GM18951 (cell line): Measurements from ENCODE around the gene RPP30.
A peak's percentile ranks its signal among the peaks of the same experiment; 100 is the strongest.

Source experiments
- POLR2A ChIP-seq: IDR thresholded peaks from 4 replicates; pipeline ENCODE4 v1.6.1; 2011; ENCODE audit warnings: mild to moderate bottlenecking; ENCODE audit not compliant: insufficient read length, insufficient read depth; ENCODE audit errors: extremely low read depth
- in situ Hi-C: fragments of 300-500 bp; cut with MboI; formaldehyde crosslinking; loops from one replicate; pipeline ENCODE4 v1.12.0; 2022; ENCODE audit warnings: low sequenced_read_pairs, mixed read lengths, inconsistent platforms; ENCODE audit not compliant: unreplicated experiment

RPP30 gene

GRCh38 chr10:90871766-90872647 lies at the start of gene RPP30:
RPP30 (plus strand) TSS chr10:90871974; CDS start chr10:90871987, 13 bp downstream.
- in situ Hi-C loops, result loop anchor here (25.0 kb wide), 1 partner anchor 1085 kb away; no protein-coding TSS in a partner anchor
- TF ChIP-seq POLR2A, result peak; percentile 80

DNA sequence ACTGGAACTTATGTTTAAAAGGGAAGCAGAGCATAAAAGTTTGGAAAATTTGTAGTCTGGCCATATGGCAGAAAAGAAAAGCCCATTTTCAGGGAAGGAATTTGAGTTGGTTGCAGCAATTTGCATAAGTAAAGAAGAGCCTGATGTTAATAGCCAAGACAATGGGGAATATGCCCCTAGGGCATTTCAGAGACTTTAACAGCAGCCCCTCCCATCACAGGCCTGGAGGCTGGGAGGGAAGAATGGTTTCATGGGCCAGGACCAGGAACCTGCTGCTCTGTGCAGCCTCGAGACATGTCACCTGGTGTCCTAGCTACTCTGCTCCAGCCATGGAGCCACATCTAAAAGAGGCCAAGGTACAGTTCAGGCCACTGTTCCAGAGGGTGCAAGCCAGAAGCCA lies 49.3 kb upstream of the RPP30 start:
- in situ Hi-C loops, result no loop called here
- no peak for TF ChIP-seq POLR2A

GRCh38 chr10:90832111-90832510 lies 39.7 kb upstream of the RPP30 start:
- in situ Hi-C loops, result no loop called here
- TF ChIP-seq POLR2A, result no peak

DNA sequence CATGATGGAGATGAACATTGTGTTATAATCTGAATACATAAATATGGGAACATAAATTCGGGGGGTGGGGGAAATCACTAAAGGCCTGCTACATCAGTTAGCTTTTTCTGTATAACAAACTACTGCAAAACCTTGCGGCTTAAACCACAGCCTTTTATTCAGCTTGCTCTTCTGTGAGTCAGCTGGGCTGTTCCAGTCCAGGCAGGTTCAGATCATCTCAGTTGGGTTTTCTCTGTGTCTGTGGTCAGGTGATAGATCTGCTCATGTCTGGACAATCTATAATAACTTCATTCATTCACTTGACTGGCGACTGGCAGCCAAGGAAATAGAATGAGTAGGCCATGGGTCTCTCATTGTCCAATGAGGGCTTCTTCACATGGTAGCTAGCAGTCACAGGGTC lies 37.4 kb upstream of the RPP30 start:
- no peak for TF ChIP-seq POLR2A
- in situ Hi-C loops, result no loop called here

DNA sequence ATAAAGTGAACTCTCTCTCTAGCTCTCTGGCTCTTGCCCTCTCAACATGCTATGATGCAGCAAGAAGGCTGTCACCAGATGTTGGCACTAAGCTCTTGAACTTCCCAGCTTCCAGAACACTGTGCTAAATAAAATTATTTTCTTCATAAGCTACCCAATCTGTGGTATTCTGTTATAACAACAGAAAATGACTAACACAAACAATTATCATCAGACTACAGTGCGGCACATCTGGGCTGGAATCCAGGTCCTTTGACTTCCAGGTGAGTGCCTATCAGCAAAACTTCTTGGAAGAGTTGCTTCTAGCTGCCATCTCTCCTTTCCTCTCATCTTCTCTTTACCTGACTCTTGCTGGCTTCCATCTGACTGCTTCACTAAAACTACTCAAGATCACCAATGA lies 34.3 kb upstream of the RPP30 start:
- in situ Hi-C loops, result no loop called here
- no peak for TF ChIP-seq POLR2A

- in situ Hi-C loops, result no loop called here
- no peak for TF ChIP-seq POLR2A
Observed at GRCh38 chr10:90842725-90843124, 29.0 kb upstream of the RPP30 start.

DNA sequence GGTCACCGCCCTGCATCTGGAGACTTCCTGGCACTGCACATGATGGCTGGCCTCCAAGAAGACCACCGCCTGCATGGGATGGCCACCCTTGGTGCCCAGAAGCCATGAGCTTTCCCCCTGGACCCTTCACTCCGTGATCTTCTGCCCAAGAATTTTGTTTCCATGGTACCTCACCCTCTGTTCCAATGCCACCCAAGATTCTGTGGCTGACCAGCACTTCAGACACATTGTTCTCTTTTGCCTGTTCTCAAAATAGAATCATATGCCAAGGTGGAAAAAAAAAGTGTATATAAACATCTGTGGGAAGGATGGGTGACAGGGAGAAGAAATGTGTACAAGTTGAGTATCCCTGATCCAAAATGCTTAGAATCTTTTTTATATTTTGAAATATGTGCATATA lies 26.0 kb upstream of the RPP30 start:
- in situ Hi-C loops, result no loop called here
- TF ChIP-seq POLR2A, result no peak

DNA sequence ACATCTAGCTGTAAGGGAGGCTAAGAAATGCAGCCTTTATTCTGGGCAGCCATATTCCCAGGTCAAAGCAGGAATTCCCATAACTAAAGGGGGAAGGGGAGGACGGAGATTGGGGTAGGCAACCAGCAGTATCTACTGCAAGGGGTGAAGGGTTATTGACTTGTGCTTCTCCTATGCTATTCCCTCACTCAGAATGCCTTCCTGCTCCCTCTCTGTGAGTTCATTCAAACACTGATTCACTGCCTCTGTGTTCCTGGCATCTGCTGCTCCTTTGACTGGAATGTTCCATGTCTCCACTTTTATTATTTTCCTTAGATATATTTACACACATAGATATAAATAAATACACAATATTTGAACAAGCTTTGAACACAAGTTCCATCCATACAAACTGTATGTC lies 25.0 kb upstream of the RPP30 start:
- no peak for TF ChIP-seq POLR2A
- in situ Hi-C loops, result no loop called here

DNA sequence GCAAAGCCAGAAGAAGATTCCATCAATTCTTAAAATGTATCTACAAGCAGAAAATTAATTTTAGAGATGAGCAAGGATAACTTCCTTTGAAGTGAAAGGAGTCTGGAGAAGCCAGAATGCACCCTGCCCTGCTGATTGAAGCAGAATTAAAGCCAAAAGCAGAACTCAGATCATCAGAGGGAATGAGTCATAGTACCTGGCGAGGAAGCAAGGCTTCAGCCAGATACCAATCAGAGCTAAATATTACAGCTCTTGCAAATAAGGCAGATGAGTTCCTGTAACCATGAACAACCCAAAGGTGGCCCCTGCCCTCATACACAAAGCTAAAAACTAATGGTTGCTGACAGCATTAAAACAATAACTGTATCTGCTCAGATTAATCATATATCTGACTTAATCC lies 24.3 kb upstream of the RPP30 start:
- in situ Hi-C loops, result no loop called here
- no peak for TF ChIP-seq POLR2A

- in situ Hi-C loops, result loop anchor here (25.0 kb wide), 1 partner anchor 1063 kb away; no protein-coding TSS in a partner anchor
- TF ChIP-seq POLR2A, result no peak
Observed at GRCh38 chr10:90849956-90850749, 21.6 kb upstream of the RPP30 start.

- TF ChIP-seq POLR2A, result no peak
- in situ Hi-C loops, result loop anchor here (25.0 kb wide), 1 partner anchor 1068 kb away; no protein-coding TSS in a partner anchor
Observed at GRCh38 chr10:90855126-90855525, 16.6 kb upstream of the RPP30 start.

DNA sequence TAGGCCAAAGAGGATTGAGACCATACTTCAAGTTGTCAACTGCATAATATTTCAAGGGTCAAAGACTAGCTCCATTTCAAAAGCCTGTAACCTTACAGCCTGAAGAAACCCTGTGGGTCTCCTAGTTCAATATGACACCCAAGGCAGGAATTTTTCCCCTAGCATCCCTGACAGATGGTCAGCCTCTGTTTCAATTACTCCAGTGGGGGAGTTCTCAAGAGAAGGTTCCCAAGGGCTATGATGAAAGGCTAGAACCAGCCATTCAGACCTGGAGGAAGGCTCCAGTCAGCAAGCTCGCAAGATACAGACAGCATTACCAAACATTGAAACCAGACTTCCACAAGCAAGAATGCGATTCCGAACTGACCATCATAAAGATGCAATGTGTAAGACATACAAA lies 15.5 kb upstream of the RPP30 start:
- in situ Hi-C loops, result loop anchor here (25.0 kb wide), 1 partner anchor 1069 kb away; no protein-coding TSS in a partner anchor

DNA sequence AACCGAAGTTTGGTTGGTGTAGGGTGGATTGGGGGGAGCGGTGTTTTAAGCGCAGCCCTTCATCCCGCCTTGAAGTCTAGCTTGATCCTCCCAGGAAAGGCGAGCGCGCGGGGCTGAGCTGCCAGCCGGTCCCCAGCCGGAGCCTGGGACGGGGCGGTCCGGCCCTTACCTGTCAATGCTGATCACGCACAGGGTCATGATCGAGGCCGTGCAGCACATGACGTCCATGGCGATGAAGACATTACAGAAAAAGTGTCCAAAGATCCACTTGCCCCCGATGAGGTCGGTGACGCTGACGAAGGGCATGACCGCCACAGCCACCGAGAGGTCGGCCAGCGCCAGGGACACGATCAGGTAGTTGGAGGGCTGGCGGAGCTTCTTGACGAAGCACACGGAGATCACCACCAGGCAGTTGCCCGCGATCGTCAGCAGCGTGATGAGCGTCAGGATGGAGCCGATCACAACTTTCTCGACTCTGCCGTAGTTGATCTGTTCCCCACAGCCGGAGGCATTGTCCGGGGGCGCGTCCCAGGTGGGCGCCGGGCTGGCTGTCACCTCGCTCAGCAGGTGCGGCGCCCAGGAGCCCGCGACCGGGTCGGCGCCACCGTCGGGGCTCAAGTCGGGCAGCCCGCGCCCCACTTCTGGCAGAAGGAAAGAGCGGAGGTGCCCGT lies 14.7 kb upstream of the RPP30 start:
- no peak for TF ChIP-seq POLR2A
- in situ Hi-C loops, result loop anchor here (25.0 kb wide), 1 partner anchor 1070 kb away; no protein-coding TSS in a partner anchor

More for the DNA sequence above, 15.5 kb upstream of the RPP30 start:
- TF ChIP-seq POLR2A, result no peak
